SIG-M5 (cell line): ENCODE data around the gene GPC3.

ENCODE experiments used
- DNase-seq: peaks from one replicate; lab custom pipeline; 2025; lab: John Stamatoyannopoulos, UW

GPC3 gene

GRCh38 chrX:133884430-133885394, 100.7 kb downstream of the GPC3 start:
- no peak for DNase-seq

- no peak for DNase-seq
These were observed 103.5 kb downstream of the GPC3 start for GRCh38 chrX:133881893-133882292.

GRCh38 chrX:133881007-133881406, 104.4 kb downstream of the GPC3 start:
- DNase-seq = no peak

- no peak for DNase-seq
These were observed 105.4 kb downstream of the GPC3 start for GRCh38 chrX:133880032-133880443.

GRCh38 chrX:133878710-133879109, 106.7 kb downstream of the GPC3 start:
- DNase-seq = no peak

GRCh38 chrX:133876646-133877045, 108.7 kb downstream of the GPC3 start:
- no peak for DNase-seq

- no peak for DNase-seq
These were observed 116.1 kb downstream of the GPC3 start for GRCh38 chrX:133869270-133869669.

GRCh38 chrX:133868682-133869081, 116.7 kb downstream of the GPC3 start:
- no peak for DNase-seq

GRCh38 chrX:133868250-133868649, 117.1 kb downstream of the GPC3 start:
- no peak for DNase-seq

GRCh38 chrX:133865761-133866471, 119.5 kb downstream of the GPC3 start:
- DNase-seq = no peak

- DNase-seq = no peak
These were observed 121.2 kb downstream of the GPC3 start for GRCh38 chrX:133864236-133864635.

GRCh38 chrX:133859860-133860259, 125.5 kb downstream of the GPC3 start:
- no peak for DNase-seq

GRCh38 chrX:133859336-133859735, 126.1 kb downstream of the GPC3 start:
- no peak for DNase-seq

GRCh38 chrX:133857640-133858269, 127.6 kb downstream of the GPC3 start:
- no peak for DNase-seq

GRCh38 chrX:133856819-133857218, 128.6 kb downstream of the GPC3 start:
- DNase-seq = no peak

- DNase-seq = no peak
These were observed 131.1 kb downstream of the GPC3 start for GRCh38 chrX:133854290-133854689.

- no peak for DNase-seq
These were observed 132.5 kb downstream of the GPC3 start for GRCh38 chrX:133852837-133853356.

GRCh38 chrX:133852401-133852800, 133.0 kb downstream of the GPC3 start:
- DNase-seq = no peak

GRCh38 chrX:133850399-133850798, 135.0 kb downstream of the GPC3 start:
- no peak for DNase-seq

- no peak for DNase-seq
These were observed 135.7 kb downstream of the GPC3 start for GRCh38 chrX:133849676-133850075.

GRCh38 chrX:133847340-133847994, 137.9 kb downstream of the GPC3 start:
- DNase-seq = no peak

GRCh38 chrX:133846311-133846710, 139.1 kb downstream of the GPC3 start:
- DNase-seq = no peak
